Stromal cell of bone marrow (primary cell): ENCODE measurements around the gene HAUS2.

ENCODE experiments used
- DNase-seq: peaks from one replicate; pipeline ENCODE4 v3.0.0-alpha.2; 2012; ENCODE audit warnings: low read depth

HAUS2 gene

GRCh38 chr15:42608752-42609488 lies 60.3 kb downstream of the HAUS2 start:
- DNase-seq: no peak

GRCh38 chr15:42611532-42611931 lies 62.9 kb downstream of the HAUS2 start:
- no peak for DNase-seq

GRCh38 chr15:42612367-42612912 lies 63.8 kb downstream of the HAUS2 start:
- no peak for DNase-seq

GRCh38 chr15:42616107-42616506 lies 67.5 kb downstream of the HAUS2 start:
- DNase-seq: no peak
